ENCODE data around the gene CYP26B1. TPM values are rescaled to one million over a fixed set of nuclear protein-coding genes. Genes with fewer than 3 reads are reported as not detected.

The CYP26B1 gene
- total and polyA plus RNA-seq, 2 of the 8 experiments (the other 6 are each of a cell fraction or from before 2014, with no cell fraction given), result 0.06 to 0.69 TPM

DNA sequence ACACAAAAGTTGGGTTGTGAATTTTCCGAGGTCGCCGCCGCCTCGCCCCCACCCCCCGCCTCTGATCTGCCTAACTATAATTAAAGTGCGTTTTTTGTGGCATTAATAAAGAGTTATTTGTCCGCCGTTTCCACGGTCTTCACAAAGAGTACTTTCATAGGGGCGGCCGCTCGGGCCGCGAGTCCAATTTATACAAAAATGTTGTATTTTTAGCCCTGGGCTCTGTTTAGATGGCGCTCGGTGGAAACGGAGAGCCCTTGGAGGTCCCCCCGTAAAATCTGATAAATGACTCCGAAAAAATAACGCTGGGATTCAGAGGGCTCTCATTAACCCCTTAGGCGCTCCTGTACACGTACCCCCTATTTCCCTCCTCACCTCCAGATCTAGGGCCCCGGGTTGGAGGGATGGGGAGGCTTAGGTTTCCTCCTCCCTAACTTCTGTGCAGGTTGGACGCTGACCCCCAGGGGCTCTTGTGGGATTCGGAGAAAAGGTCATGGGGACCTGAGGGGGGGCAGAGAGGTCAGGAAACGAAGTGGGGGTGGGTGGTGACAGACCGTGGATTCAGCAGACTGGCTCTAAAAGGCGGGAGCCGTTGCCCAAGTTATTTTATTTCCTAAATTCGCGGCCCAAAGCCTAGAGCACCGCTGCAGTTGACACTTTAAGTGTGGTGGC lies 1.9 kb downstream of the CYP26B1 start:
- Histone ChIP-seq H3K18ac (ENCODE audit: extremely low read depth, low read length) (no peak overlapping the region; the same call in 1 of the 2 replicates), H3K4ac (replicated peaks; ENCODE audit: insufficient read length, low read depth, low read length) (no peak overlapping the region), H3K79me2 (ENCODE audit: control insufficient read depth in 1 of 2, insufficient read depth in 2 of 2, low read length in 2 of 2) (no peaks in the 10 kb centered on the region), H3K4me1 (replicated peaks in 1 of 4; ENCODE audit: control insufficient read depth in 3 of 4, insufficient read depth in 4 of 4, low read length in 3 of 4) (peaks cover 7 to 48% (median 27%) of the 10 kb centered on the region in 4 experiments), H3K27ac (ENCODE audit: low read depth, low read length) (no peak overlapping the region), H2AFZ (ENCODE audit: low read length) (no peak overlapping the region), H3K9me3 (ENCODE audit: insufficient read depth in 2 of 2, low read depth in 1 of 2, low read length in 1 of 2) (no peaks in the 10 kb centered on the region; a peak in 1 of 4 replicates), H3K79me1 (ENCODE audit: low read depth, low read length) (no peaks in the 10 kb centered on the region), H3K9ac (replicated peaks in 1 of 4; ENCODE audit: extremely low read depth in 1 of 4, low read depth in 3 of 4, low read length in 3 of 4) (no peak overlapping the region), H2BK15ac (ENCODE audit: low read length) (no peak overlapping the region), H2BK20ac (ENCODE audit: low read length) (no peak overlapping the region), H3K23ac (ENCODE audit: insufficient read length) (no peak overlapping the region), H2AK5ac (ENCODE audit: low read depth, low read length) (no peak overlapping the region), H4K91ac (replicated peaks; ENCODE audit: insufficient read length, low read length) (no peak overlapping the region), H2BK5ac (ENCODE audit: low read depth, low read length) (no peak overlapping the region), H3K56ac (replicated peaks; ENCODE audit: insufficient read length, low read depth, low read length) (no peak overlapping the region), H4K8ac (ENCODE audit: extremely low read depth, insufficient read depth, low read length) (no peak overlapping the region), H4K20me1 (replicated peaks in 1 of 2; ENCODE audit: control insufficient read depth in 1 of 2, insufficient read depth in 2 of 2, low read length in 2 of 2) (peaks cover 4 to 15% of the 10 kb centered on the region in 2 experiments), H3K36me3 (ENCODE audit: control insufficient read depth in 2 of 4, insufficient read depth in 4 of 4, low read length in 3 of 4) (no peaks in the 10 kb centered on the region), H3K14ac (ENCODE audit: insufficient read length) (no peak overlapping the region), H2BK120ac (replicated peaks; ENCODE audit: low read depth, low read length) (no peak overlapping the region), H2BK12ac (ENCODE audit: low read depth, low read length) (no peak overlapping the region), H3K27me3 (replicated peaks in 1 of 4; ENCODE audit: control insufficient read depth in 3 of 4, extremely low read depth in 1 of 4, insufficient read depth in 3 of 4, low read length in 3 of 4) (peaks cover 62 to 94% (median 86%) of the 10 kb centered on the region in 4 experiments), H4K5ac (ENCODE audit: insufficient read length, low read depth, low read length) (no peak overlapping the region), H3K4me2 (ENCODE audit: insufficient read depth in 1 of 2, low read depth in 2 of 2, low read length in 2 of 2) (peak overlapping the region; percentile 62 to 95), H3K23me2 (ENCODE audit: low read depth, low read length) (peaks cover 32% of the 10 kb centered on the region), H3K4me3 (ENCODE audit: extremely low read depth in 1 of 4, insufficient read depth in 2 of 4, low read depth in 3 of 4, low read length in 4 of 4) (peak overlapping the region; percentile 25 to 68 (median 33); a peak in 5 of 8 replicates)
- WGBS, 2 experiments (ENCODE audit: extremely low coverage in 1 of 2, insufficient coverage in 1 of 2, insufficient read length in 1 of 2, insufficient replicate concordance in 2 of 2, low coverage in 1 of 2, low lambda C conversion rate in 2 of 2, missing lambda C conversion rate in 1 of 2), result 4% methylated on average over 23 of the region's 33 CpGs; no CpG with 5 or more reads in 1 of the 2 experiments
- ChIA-PET CTCF (ENCODE audit: partially characterized antibody) (interaction anchor here (0.6 to 0.7 kb wide), 2 partner anchors 320 to 774 kb away, joined by 3 read pairs; no protein-coding TSS in a partner anchor), POLR2A (ENCODE audit: partially characterized antibody) (interaction anchor here (1.1 kb wide), 1 partner anchor 82 kb away, joined by 3 read pairs; no protein-coding TSS in a partner anchor)
- FAIRE-seq, result no peak
- peak in 1 of 2 experiments; percentile 45 for DNase-seq (ENCODE audit: low read depth in 1 of 2, low spot score in 2 of 2)
- no peak for TF ChIP-seq RXRA (IDR thresholded peaks at IDR 0.05; ENCODE audit: insufficient read depth, low read depth, low read length)
- TF ChIP-seq RAD21 (IDR thresholded peaks at IDR 0.05 in 1 of 2, conservative IDR thresholded peaks at IDR 0.05 in 1 of 2; ENCODE audit: low read depth in 2 of 2, low read length in 2 of 2), result no peak
- no peak for TF ChIP-seq HDAC2 (IDR thresholded peaks at IDR 0.05; ENCODE audit: borderline replicate concordance in 1 of 2, low read depth in 2 of 2, low read length in 2 of 2)
- no peak for TF ChIP-seq RBBP5 (IDR thresholded peaks at IDR 0.05; ENCODE audit: borderline replicate concordance, low read depth, low read length)
- no peak for TF ChIP-seq RFX5 (IDR thresholded peaks at IDR 0.05; ENCODE audit: borderline replicate concordance, low read depth, low read length)
- no peak for TF ChIP-seq KDM4A (IDR thresholded peaks at IDR 0.05; ENCODE audit: low read depth, low read length, severe bottlenecking)
- TF ChIP-seq SIX5 (IDR thresholded peaks at IDR 0.05; ENCODE audit: low read depth, low read length), result no peak
- no peak for TF ChIP-seq BACH1 (IDR thresholded peaks at IDR 0.05; ENCODE audit: low read length)
- TF ChIP-seq CBX5 (IDR thresholded peaks at IDR 0.05; ENCODE audit: low read depth, low read length), result no peak
- no peak for TF ChIP-seq YY1 (IDR thresholded peaks at IDR 0.05; ENCODE audit: low read depth, low read length)
- TF ChIP-seq ASH2L (IDR thresholded peaks at IDR 0.05; ENCODE audit: low read length), result no peak
- TF ChIP-seq SRF (IDR thresholded peaks at IDR 0.05; ENCODE audit: low read depth, low read length), result no peak
- TF ChIP-seq POLR2AphosphoS5 (IDR thresholded peaks at IDR 0.05; ENCODE audit: low read depth, low read length), result no peak

Data from H1 (cell line).